SK-N-SH (cell line): ENCODE measurements around the gene CSTB. TPM values are rescaled to one million over a fixed set of nuclear protein-coding genes. Genes with fewer than 3 reads are reported as not detected.

Source experiments
- CTCF ChIA-PET: fragments of 300-600, 350-600 bp; formaldehyde crosslinking; extraction: SDS; loops from one replicate; lab custom pipeline; 2021; lab: Yijun Ruan, JAX
- POLR2A ChIA-PET: fragments of 350-600 bp; sonication (Branson Sonifier 250); formaldehyde crosslinking; extraction: SDS; loops from one replicate; lab custom pipeline; 2020; ENCODE audit warnings: antibody characterized with exemption, inconsistent platforms; lab: Yijun Ruan, JAX
- DNase-seq: peaks from one replicate; pipeline ENCODE4 v3.0.0; 2012
- H2AFZ ChIP-seq: fragments of 200-600 bp; sonication (generic); 2 replicates; pipeline ENCODE4 v1.8.1; 2016; ENCODE audit warnings: antibody characterized with exemption, mild to moderate bottlenecking, low read depth
- H3F3A ChIP-seq: fragments of 200-600 bp; sonication (generic); replicated peaks from 2 replicates; pipeline ENCODE3; 2016; ENCODE audit warnings: antibody characterized with exemption, mild to moderate bottlenecking; ENCODE audit not compliant: insufficient read depth
- H3K27ac ChIP-seq, 2 experiments: fragments of 200-500 bp in 1 of 2; fragments of 200-600 bp in 1 of 2; sonication (Bioruptor generic) in 1 of 2; sonication (generic), shearing (Covaris generic) in 1 of 2; 2 replicates each; pipeline versions ENCODE4 v1.5.1 to v1.6.1; 2014 to 2016; ENCODE audit warnings: low read depth in 2 of 2, inconsistent platforms in 1 of 2, low read length in 1 of 2, mild to moderate bottlenecking in 1 of 2, mixed read lengths in 1 of 2
- H3K27me3 ChIP-seq: fragments of 200-600 bp; sonication (generic), shearing (Covaris generic); 2 replicates; pipeline ENCODE4 v1.6.1; 2016; ENCODE audit warnings: mixed run types; ENCODE audit not compliant: insufficient read depth
- H3K36me3 ChIP-seq, 2 experiments: fragments of 200-500 bp in 1 of 2; fragments of 200-600 bp in 1 of 2; sonication (Bioruptor generic) in 1 of 2; sonication (generic) in 1 of 2; replicated peaks in 1 of 2; 2 replicates each; pipeline versions ENCODE3 to v1.5.1; 2014 to 2016; ENCODE audit warnings: low read length in 1 of 2, mild to moderate bottlenecking in 1 of 2; ENCODE audit not compliant: insufficient read depth in 2 of 2, control insufficient read depth in 1 of 2
- H3K4me1 ChIP-seq, 2 experiments: fragments of 200-500 bp in 1 of 2; fragments of 200-600 bp in 1 of 2; sonication (Bioruptor generic) in 1 of 2; sonication (generic), shearing (Covaris generic) in 1 of 2; 2 replicates each; pipeline versions ENCODE4 v1.5.1 to v1.6.1; 2014 to 2016; ENCODE audit warnings: low read depth in 1 of 2, low read length in 1 of 2, mixed run types in 1 of 2; ENCODE audit not compliant: insufficient read depth in 2 of 2, control insufficient read depth in 1 of 2
- H3K4me2 ChIP-seq: fragments of 200-600 bp; sonication (generic), shearing (Covaris generic); 2 replicates; pipeline ENCODE4 v1.6.1; 2017; ENCODE audit warnings: mixed run types
- H3K4me3 ChIP-seq, 2 experiments: fragments of 200-500 bp in 1 of 2; fragments of 200-600 bp in 1 of 2; sonication (Bioruptor generic) in 1 of 2; sonication (generic), shearing (Covaris generic) in 1 of 2; 2 replicates each; pipeline versions ENCODE4 v1.5.1 to v1.8.1; 2014 to 2016; ENCODE audit warnings: low read depth in 2 of 2, inconsistent platforms in 1 of 2, low read length in 1 of 2, mild to moderate bottlenecking in 1 of 2, mixed read lengths in 1 of 2, moderate library complexity in 1 of 2
- H3K79me2 ChIP-seq: fragments of 200-600 bp; sonication (generic); 2 replicates; pipeline ENCODE4 v1.8.1; 2017; ENCODE audit warnings: mild to moderate bottlenecking; ENCODE audit not compliant: insufficient read depth
- H3K9ac ChIP-seq: fragments of 200-600 bp; sonication (generic); 2 replicates; pipeline ENCODE4 v1.6.1; 2017; ENCODE audit warnings: mixed run types
- H3K9me2 ChIP-seq: fragments of 200-600 bp; sonication (generic); 2 replicates; pipeline ENCODE4 v1.6.1; 2017; ENCODE audit warnings: mixed run types
- H3K9me3 ChIP-seq: fragments of 200-600 bp; sonication (generic); 2 replicates; pipeline ENCODE4 v1.6.1; 2017; ENCODE audit warnings: mixed run types, mild to moderate bottlenecking, moderate library complexity
- H4K20me1 ChIP-seq: fragments of 200-600 bp; sonication (generic); 2 replicates; pipeline ENCODE4 v1.6.1; 2017; ENCODE audit warnings: mild to moderate bottlenecking, mixed run types; ENCODE audit not compliant: insufficient read depth
- CHD2 ChIP-seq: fragments of 150-350 bp; IDR thresholded peaks from 2 replicates; pipeline ENCODE4 v1.6.1; 2018; ENCODE audit warnings: low read length; ENCODE audit not compliant: partially characterized antibody
- ELF1 ChIP-seq: IDR thresholded peaks from 2 replicates; pipeline ENCODE4 v1.4.0; 2012
- EP300 ChIP-seq, 2 experiments: IDR thresholded peaks; 2 replicates each; pipeline versions ENCODE4 v1.4.0 to v1.6.1; 2012; ENCODE audit warnings: borderline replicate concordance in 1 of 2, low read depth in 1 of 2, low read length in 1 of 2
- JUND ChIP-seq: IDR thresholded peaks from 2 replicates; pipeline ENCODE4 v1.4.0; 2012
- MEF2A ChIP-seq: IDR thresholded peaks from 2 replicates; pipeline ENCODE4 v1.4.0; 2012; ENCODE audit warnings: low read depth, borderline replicate concordance
- MXI1 ChIP-seq: IDR thresholded peaks from 2 replicates; pipeline ENCODE4 v1.6.1; 2012; ENCODE audit warnings: mild to moderate bottlenecking, low read depth, low read length, improper control_type of control experiment
- NRF1 ChIP-seq: IDR thresholded peaks from 2 replicates; pipeline ENCODE4 v1.6.1; 2012; ENCODE audit warnings: low read depth, mild to moderate bottlenecking, low read length
- RAD21 ChIP-seq: IDR thresholded peaks from 2 replicates; pipeline ENCODE4 v1.6.1; 2012; ENCODE audit warnings: mild to moderate bottlenecking, low read length
- RCOR1 ChIP-seq: fragments of 150-350 bp; IDR thresholded peaks from 2 replicates; pipeline ENCODE4 v1.6.1; 2017; ENCODE audit warnings: antibody characterized with exemption, low read length
- RXRA ChIP-seq: IDR thresholded peaks from 2 replicates; pipeline ENCODE4 v1.4.0; 2012; ENCODE audit warnings: low read depth, mild to moderate bottlenecking, borderline replicate concordance
- TAF1 ChIP-seq: IDR thresholded peaks from 2 replicates; pipeline ENCODE4 v1.6.1; 2012; ENCODE audit warnings: low read depth, mild to moderate bottlenecking, low read length, moderate library complexity, borderline replicate concordance
- TCF12 ChIP-seq: IDR thresholded peaks from 2 replicates; pipeline ENCODE4 v1.4.0; 2012
- WGBS: methylation state at CpG from one replicate; pipeline ENCODE4 v1.1.6; 2017; ENCODE audit warnings: low lambda C conversion rate; 5-methylcytosine and 5-hydroxymethylcytosine counted together
- polyA plus RNA-seq, 3 experiments: library from polyadenylated mRNA; depleted of rRNA; stranded (reverse); fragments of >200 nt; gene quantifications; 2 replicates each; pipeline ENCODE4 v1.2.3, GENCODE V29; 2012
- TF ChIP-seq, protein P1 (sequence below): IDR thresholded peaks from 2 replicates; pipeline ENCODE4 v1.4.0; 2012; ENCODE audit warnings: low read depth
- TF ChIP-seq, protein P2 (sequence below): IDR thresholded peaks from 2 replicates; pipeline ENCODE4 v1.4.0; 2012; ENCODE audit warnings: low read depth, borderline replicate concordance
- TF ChIP-seq, protein P3 (sequence below): fragments of 200-600 bp; sonication (generic); IDR thresholded peaks from 2 replicates; pipeline ENCODE4 v1.6.1; 2017; ENCODE audit warnings: antibody characterized with exemption, mild to moderate bottlenecking, moderate library complexity

The CSTB gene
- polyA plus RNA-seq, 1 of the 3 experiments (the other 2 are of a cell fraction), result 101 TPM

DNA sequence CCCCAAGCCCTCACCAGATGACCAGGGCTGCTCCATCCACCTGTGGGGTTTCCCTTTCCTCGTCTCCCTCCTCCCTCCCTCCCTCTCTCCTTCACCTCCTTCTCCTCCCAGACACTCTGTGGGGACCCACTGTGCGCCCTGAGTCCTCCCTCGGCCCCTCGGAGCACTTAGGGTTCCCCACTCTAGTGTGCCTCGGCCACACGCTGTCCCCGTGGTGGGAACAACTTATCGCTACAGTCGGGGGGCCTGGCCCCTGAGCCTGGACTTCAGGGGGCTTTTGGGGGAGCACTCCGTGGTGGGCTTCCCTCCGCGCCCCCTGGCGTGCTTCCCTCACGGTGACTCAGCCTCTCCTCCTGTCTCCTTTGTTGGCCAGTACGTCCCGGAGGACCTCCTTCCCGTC is 27.5 kb downstream of the CSTB start (continued):
- TF ChIP-seq CHD2 (no peak), TAF1 (no peak)

DNA sequence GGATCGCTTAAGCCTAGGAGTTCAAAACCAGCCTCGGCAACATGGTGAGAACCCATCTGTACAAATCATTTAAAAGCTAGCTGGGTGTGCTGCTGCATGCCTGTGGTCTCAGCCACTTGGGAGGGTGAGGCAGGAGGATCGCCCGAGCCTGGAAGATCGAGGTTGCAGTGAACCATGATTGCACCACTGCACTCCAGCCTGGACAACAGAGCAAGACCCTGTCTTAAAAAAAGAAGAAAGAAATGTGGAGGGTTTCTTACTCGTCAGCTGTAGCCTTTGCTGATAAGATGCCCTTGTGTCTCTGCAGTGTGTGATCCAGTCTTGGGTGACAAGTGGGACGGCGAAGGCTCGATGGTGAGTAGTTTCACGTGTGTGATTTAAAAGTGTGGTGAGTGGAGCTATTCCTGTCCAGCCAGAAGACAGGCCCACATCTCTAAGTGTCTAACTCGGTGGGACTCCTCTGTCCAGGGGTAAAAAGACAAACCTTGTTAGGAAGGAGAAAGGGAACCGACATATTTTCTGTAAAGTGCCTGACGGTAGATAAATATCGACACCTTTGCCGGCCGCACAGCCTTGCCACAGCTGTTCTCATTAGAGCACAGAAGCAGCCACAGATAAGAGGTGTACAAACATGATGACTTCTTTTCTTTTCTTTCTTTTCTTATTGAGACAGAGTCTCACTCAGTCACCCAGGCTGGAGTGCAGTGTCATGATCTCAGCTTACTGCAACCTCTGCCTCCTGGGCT is 30.2 kb downstream of the CSTB start:
- no peaks in the 10 kb centered on the region for H4K20me1 ChIP-seq
- no peaks in the 10 kb centered on the region for H3K27me3 ChIP-seq
- DNase-seq, result no peak
- H3K36me3 ChIP-seq, result peaks cover 11 to 28% of the 10 kb centered on the region in 2 experiments
- no peak overlapping the region for H3K4me3 ChIP-seq
- TF ChIP-seq NRF1 (no peak), JUND (no peak)
- H3K9me2 ChIP-seq, result no peaks in the 10 kb centered on the region
- CTCF ChIA-PET, result interaction anchor here (1.3 kb wide), 1 partner anchor 101 kb away, joined by 3 read pairs; no protein-coding TSS in a partner anchor
- no peak overlapping the region for H3K27ac ChIP-seq
- peaks cover 5% of the 10 kb centered on the region for H3F3A ChIP-seq
- no peak overlapping the region for H3K4me2 ChIP-seq
- no peak overlapping the region for H3K9ac ChIP-seq
- no peaks in the 10 kb centered on the region for H3K79me2 ChIP-seq
- POLR2A ChIA-PET, result no interaction called here
- no peaks in the 10 kb centered on the region for H3K9me3 ChIP-seq
- H3K4me1 ChIP-seq, result peaks cover 0 to 3% of the 10 kb centered on the region in 2 experiments; a peak in 1 of 4 replicates
- 93% methylated on average over 16 of the region's 16 CpGs for WGBS
- no peak overlapping the region for H2AFZ ChIP-seq

DNA sequence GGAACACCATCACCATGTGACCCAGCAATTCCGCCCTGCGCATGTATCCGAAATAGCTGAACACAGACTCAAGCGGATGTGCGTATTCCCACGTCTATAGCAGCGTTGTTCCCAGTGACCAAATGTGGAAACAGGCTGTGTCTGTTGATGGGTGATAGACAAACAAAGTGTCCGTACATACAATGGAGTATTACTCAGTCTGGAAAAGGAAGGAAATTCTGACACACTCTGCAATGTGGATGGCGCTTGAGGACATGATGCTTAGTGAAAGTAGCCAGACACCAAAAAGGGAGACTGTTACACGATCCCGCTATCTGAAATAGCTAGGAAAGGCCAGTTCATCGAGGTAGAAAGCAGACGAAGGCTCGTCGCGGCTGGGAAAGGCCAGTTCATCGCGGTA is 31.4 kb downstream of the CSTB start:
- Histone ChIP-seq H3K27ac (no peak overlapping the region), H3K36me3 (peaks cover 11 to 28% of the 10 kb centered on the region in 2 experiments), H3K9me3 (no peaks in the 10 kb centered on the region), H3K79me2 (no peaks in the 10 kb centered on the region), H3K4me3 (no peak overlapping the region), H3F3A (peaks cover 11% of the 10 kb centered on the region)
- no peak for DNase-seq
- WGBS, result 97% methylated on average over 18 of the region's 18 CpGs
- CTCF ChIA-PET, result no interaction called here
- TF ChIP-seq, protein P1, sequence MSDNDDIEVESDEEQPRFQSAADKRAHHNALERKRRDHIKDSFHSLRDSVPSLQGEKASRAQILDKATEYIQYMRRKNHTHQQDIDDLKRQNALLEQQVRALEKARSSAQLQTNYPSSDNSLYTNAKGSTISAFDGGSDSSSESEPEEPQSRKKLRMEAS, result no peak
- TF ChIP-seq, all 33 proteins: peak for 0
- POLR2A ChIA-PET, result no interaction called here
- Histone ChIP-seq H3K4me2 (no peak overlapping the region), H2AFZ (no peak overlapping the region), H4K20me1 (peaks cover 5% of the 10 kb centered on the region; the same call in 1 of the 2 replicates), H3K9ac (no peak overlapping the region), H3K4me1 (peaks cover 0 to 3% of the 10 kb centered on the region in 2 experiments; a peak in 1 of 4 replicates), H3K27me3 (no peaks in the 10 kb centered on the region), H3K9me2 (no peaks in the 10 kb centered on the region)

DNA sequence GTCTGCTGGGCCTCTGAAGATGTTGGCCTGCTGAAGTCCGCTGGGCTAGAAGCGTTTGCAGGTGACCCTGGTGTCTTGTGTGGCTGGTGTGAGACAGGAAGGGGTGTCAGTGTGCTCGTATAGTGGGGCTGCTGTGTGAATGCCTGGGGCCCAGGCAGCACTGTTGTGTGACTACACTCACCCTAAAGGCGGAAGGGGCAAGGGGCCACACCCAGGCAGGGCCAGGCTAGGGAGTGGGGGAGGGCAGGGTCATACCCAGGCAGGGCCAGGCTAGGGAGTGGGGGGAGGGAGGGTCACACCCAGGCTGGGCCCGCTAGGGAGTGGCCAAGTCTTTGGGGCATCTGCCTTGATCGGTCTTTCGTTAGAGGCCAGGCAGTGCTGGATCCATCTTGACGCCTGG is 32.2 kb downstream of the CSTB start:
- Histone ChIP-seq H2AFZ (no peak overlapping the region), H3K27ac (no peak overlapping the region), H3K4me1 (peaks cover 0 to 3% of the 10 kb centered on the region in 2 experiments; a peak in 1 of 4 replicates), H3K4me3 (no peak overlapping the region), H3K79me2 (no peaks in the 10 kb centered on the region), H3K9ac (no peak overlapping the region), H3K4me2 (no peak overlapping the region), H3F3A (peaks cover 11% of the 10 kb centered on the region), H3K27me3 (no peaks in the 10 kb centered on the region)
- POLR2A ChIA-PET, result no interaction called here
- CTCF ChIA-PET, result no interaction called here
- TF ChIP-seq RAD21 (no peak), MXI1 (no peak), RXRA (no peak), TCF12 (no peak), RCOR1 (no peak), MEF2A (no peak), CHD2 (no peak), EP300 (IDR thresholded peaks at IDR 0.05; ENCODE audit: borderline replicate concordance in 1 of 2, low read depth in 1 of 2, low read length in 1 of 2) (no peak), ELF1 (no peak), TAF1 (no peak)
- TF ChIP-seq, protein P2, sequence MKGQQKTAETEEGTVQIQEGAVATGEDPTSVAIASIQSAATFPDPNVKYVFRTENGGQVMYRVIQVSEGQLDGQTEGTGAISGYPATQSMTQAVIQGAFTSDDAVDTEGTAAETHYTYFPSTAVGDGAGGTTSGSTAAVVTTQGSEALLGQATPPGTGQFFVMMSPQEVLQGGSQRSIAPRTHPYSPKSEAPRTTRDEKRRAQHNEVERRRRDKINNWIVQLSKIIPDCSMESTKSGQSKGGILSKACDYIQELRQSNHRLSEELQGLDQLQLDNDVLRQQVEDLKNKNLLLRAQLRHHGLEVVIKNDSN, result no peak
- TF ChIP-seq, protein P3, sequence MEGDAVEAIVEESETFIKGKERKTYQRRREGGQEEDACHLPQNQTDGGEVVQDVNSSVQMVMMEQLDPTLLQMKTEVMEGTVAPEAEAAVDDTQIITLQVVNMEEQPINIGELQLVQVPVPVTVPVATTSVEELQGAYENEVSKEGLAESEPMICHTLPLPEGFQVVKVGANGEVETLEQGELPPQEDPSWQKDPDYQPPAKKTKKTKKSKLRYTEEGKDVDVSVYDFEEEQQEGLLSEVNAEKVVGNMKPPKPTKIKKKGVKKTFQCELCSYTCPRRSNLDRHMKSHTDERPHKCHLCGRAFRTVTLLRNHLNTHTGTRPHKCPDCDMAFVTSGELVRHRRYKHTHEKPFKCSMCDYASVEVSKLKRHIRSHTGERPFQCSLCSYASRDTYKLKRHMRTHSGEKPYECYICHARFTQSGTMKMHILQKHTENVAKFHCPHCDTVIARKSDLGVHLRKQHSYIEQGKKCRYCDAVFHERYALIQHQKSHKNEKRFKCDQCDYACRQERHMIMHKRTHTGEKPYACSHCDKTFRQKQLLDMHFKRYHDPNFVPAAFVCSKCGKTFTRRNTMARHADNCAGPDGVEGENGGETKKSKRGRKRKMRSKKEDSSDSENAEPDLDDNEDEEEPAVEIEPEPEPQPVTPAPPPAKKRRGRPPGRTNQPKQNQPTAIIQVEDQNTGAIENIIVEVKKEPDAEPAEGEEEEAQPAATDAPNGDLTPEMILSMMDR, result no peak
- TF ChIP-seq, all 33 proteins: peak for 0
- Histone ChIP-seq H3K9me2 (no peaks in the 10 kb centered on the region), H3K9me3 (no peaks in the 10 kb centered on the region), H3K36me3 (peaks cover 11 to 28% of the 10 kb centered on the region in 2 experiments), H4K20me1 (peaks cover 5% of the 10 kb centered on the region; the same call in 1 of the 2 replicates)
- 93% methylated on average over 5 of the region's 8 CpGs for WGBS
- no peak for DNase-seq
